Effector CD8-positive, alpha-beta T cell (primary cell): ENCODE data around the gene NPTX1.
"Not testable (repeated sequence)": the region's sequence is repeated elsewhere in the genome, so short reads cannot be mapped to it uniquely, and the experiment has no call there.

Experiments used
- DNase-seq: peaks from one replicate; lab custom pipeline; 2025; lab: John Stamatoyannopoulos, UW
- total RNA-seq, 4 experiments: gene quantifications; one replicate each; lab custom pipeline; 2026; lab: John Stamatoyannopoulos, UW

The NPTX1 gene, protein sequence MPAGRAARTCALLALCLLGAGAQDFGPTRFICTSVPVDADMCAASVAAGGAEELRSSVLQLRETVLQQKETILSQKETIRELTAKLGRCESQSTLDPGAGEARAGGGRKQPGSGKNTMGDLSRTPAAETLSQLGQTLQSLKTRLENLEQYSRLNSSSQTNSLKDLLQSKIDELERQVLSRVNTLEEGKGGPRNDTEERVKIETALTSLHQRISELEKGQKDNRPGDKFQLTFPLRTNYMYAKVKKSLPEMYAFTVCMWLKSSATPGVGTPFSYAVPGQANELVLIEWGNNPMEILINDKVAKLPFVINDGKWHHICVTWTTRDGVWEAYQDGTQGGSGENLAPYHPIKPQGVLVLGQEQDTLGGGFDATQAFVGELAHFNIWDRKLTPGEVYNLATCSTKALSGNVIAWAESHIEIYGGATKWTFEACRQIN
- 1.1 to 8.5 (median 4.1) reads per million in 4 experiments for total RNA-seq

DNA sequence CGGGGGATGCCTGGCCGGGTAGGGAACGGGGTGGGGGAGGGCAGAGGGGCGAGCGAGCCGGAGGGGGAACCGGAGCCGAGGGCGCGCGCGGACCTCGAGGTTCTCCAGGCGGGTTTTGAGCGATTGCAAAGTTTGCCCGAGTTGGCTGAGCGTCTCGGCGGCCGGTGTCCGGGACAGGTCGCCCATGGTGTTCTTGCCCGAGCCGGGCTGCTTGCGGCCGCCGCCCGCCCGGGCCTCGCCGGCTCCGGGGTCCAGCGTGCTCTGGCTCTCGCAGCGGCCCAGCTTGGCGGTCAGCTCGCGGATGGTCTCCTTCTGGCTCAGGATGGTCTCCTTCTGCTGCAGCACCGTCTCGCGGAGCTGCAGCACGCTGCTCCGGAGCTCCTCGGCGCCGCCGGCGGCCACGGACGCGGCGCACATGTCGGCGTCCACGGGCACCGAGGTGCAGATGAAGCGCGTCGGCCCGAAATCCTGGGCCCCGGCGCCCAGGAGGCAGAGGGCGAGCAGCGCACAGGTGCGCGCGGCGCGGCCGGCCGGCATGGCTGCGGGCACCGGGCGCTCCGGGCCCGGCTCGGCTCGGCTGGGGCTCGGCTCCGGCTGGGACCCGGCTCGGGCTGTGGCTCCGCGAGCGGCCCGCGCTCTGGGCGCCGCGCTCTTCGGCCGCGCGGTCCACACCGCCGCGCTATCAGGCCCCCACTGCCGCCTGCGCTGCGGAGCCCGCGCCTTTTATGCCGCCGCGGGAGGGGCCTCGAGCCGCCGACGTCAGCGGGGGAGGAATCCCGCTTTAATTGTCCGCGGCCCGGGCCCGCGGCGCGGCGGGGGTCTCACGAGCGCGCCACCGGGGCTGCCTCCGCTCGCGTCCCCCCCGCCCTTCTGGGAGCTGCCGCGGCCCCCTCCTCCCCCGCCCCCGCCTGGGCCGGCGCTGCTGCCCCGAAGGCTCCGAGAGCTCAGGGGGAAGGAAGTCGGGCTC lies at the start of gene NPTX1:
TSS of gene NPTX1 (minus strand) at position 698 of the 967 bp plus-strand sequence. CDS start at position 537, 161 bp downstream.
- DNase-seq, result no peak

DNA sequence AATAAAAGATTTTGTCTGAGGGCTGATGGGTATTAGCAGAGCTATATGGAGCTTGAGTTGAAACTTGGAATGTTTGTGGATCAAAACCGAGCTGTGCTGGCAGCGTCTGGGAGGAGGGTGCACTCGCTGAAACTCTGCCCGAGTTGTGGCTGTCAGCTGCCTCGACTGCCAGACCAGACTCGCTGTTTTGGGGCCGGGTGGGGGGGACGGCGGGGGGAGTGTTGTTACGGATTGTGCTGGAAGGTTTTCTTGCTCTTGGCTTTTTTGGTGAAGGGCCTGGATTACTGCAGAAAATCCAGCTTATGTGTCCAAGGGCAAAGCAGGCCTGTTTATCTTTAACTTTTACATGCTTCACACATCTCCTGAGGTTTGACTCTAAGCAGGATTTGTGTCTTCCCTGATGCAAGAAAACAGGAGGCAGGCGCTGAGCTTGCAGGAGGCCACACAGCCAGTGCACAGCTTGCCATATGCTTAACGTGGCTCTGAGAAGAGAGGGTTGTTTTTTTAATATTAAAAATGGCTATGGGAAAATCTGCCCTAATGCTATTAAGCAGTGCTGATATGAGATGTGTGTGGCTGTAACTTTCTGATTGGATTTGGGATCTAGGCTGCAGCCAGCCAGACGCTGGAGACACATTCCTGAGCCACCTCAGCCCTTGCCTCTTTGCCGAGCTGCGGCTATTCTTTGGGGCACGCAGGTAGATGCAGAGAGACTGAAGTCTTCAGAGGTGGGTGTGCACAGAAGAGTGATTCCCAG lies 47.7 kb upstream of the NPTX1 start:
- no peak for DNase-seq

DNA sequence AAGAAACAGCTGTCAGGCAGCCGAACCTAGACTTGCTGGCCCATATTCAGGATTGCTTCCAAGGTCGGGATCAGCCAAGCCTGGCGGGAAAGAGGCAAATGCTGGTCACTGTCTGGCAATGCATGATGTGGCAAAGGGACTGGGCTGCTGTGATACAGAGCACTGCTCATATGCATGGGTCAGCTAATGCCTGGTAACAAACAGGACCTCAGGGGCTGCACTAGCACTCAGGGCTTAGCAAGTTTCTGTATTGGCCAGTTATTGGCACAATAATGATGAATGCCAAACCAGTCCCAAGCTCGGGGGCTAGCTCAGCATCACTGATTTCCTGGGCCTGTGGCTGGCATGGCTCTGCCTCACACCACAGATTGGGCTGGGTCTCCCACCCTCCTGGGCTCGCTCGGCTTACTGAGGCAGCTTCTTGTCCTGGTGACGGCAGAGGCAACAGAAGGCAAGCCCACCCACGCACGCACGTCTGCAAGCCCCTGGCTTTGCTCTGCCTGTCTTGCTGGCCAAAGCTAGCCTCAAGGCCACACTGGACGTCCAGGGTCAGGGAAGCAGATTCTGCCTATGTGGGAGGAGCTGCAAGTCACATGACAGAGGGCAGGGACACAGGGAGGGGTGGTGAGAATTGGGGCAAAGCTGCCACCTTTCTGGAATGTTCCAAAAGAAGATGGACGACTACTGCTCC lies 46.8 kb upstream of the NPTX1 start:
- DNase-seq, result no peak

DNA sequence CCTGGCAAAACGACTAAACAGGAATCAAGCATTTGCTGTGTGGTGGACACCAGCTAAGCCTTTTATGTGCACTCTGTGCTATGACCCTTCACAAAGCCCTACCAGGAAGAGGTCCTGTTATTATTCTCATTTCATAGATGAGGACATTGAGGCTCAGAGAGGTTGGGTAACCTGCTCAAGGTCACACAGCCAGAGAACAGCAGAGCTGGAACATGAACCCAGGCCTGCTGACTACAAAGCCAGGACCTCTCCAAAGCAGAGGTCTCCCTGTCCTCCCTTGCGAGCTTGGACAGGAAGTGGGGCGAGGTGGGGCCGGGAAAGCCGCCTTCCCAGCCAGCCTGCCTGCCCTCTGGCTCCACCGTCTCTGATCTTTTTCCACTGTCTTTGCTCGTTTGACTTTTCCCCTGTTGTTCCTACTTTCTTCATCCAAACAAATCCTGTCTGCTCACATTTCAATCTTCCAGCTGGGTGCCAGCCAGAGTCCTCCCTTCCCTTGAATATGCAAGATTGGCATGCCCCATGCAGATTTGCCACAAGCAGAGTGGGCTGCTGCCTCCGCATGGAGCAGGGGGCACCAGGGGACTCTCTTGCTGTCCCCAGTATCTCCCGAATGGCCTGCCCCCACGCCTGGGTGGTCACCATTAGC lies 44.5 kb upstream of the NPTX1 start:
- DNase-seq, result no peak

DNA sequence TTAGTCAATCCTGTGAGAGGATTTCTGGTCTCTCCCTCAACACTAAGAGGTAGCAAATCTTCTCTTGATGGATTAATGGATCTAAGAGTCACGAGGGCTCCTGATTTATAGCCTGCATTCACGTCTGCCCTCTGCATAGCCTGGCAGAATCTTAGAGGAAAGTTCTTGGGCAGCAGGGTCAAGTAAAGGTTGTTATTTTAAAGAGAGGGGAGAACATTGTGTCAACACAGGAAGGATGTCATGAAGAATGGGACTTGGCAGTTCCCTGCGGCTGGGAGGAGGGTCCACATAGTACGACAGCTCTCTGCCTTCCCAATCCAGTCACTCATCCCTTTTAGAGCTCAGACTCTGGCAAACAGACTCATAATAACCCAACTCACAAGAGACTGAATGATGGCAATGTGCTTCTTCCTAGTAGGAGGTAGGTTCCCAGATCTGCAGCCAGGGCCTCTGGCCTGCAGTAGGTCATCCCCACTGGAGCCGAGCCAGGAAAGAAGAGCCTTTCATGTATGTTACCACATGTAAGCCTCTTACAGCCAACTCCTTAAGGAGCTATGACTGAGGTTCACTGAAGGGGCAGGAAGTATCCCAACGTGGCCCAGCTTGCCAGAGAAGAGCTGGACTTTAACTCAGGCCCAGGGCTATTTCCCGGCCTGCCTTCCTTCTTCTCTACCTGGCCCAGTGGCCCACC lies 42.8 kb upstream of the NPTX1 start:
- no peak for DNase-seq

DNA sequence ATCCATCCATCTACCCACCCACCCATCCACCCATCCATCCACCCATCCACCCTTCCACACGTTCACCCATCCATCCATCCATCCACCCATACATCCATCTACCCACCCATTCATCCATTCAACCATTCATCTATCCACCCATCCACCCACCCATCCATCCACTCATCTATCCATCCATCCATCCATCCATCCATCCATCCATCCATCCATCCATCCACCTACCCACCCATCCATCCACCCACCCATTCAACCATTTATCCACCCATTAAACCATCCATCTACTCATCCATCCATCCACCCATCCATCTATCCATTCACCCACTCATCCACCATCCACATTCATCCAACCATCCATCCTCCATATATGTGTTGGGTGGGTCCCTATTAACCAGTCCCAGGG lies 42.0 kb upstream of the NPTX1 start:
- no peak for DNase-seq

DNA sequence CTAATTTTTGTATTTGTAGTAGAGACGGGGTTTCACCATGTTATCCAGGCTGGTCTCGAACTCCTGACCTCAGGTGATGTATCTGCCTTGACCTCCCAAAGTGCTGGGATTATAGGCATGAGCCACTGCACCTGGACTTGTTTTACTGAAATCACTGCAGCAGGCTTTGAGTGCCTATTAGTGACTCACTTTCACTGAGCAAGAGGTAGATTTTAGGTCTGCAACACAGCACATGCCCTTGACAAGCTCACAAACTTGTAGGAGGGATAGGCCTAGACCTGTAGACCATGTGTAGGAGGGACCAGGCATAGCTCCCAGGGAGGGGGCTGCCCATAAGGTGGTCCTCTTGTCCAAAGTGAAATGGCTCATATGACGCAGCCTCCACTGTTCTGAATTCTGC lies 41.2 kb upstream of the NPTX1 start:
- no peak for DNase-seq

DNA sequence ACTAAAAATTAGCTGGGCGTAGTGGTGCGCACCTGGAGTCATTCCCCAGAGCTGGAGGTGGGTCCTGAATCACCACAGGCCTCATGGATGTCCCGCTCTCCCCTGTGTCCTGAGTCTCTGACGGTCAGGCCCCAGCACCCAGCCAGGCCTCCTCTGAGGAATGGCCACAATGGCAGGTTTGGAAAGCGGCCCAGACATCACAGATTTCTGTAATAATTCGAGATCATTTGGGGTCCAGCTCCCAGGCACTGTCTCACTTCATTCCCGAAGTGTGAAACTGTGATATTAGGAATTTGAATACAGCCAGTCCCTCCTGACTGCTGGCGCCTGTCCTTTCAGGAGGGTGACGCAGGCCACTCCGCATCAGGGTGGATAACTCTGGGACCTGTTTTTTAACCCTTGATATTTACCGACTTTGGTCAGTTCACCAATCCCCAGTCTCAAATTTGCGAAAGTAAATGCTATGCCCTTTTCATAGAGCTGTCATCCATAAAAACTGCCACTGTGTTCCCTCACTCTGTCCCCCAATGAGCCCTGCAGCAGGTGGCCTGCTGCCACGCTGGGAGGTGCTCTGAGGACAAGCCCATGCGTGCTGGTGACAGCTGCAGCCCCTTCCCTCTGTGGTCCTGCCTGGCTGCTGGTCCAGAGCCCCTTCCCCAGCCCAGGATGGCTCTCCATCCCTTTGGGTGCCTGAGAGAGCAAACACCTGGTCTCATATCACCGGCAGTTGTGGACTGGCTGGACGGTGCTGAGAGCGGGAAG lies 39.9 kb upstream of the NPTX1 start:
- no peak for DNase-seq

DNA sequence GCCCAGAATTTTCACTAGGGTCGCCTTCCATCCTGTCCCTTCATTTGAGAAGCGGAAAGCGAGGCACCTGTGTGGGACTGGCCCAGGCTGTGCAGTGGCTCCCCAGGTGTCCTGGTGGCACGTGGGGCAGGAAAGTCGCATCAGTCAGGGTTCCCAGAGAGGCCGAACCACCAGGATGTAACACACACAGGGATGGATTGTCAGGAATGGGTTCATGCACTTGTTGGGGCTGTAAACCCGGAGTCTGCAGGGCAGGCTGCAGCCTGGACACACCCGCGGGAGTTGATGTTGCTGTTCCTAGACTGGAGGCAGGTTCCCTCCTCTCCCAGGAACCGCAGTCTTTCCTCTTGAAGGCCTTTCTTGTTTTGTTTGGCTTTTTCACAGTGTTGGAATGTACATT lies 37.5 kb upstream of the NPTX1 start:
- no peak for DNase-seq

DNA sequence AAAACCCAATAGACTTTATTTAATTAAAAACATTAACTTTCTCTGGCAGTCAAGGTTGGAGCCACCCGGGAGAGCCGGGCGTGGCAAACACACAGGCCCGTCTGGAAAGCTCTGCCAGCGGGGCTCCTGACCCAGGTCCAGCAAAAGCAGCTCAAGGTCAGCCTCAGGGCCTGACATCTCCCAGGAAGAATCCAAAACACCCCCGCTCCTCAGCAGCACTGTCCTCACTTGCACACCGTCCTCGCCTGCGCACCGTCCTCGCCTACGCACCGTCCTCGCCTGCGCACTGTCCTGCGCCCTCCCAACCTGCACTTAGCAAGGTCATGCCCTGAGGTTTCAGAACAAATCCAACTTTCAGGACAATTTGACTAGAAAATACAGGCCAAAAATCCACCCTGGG lies 36.8 kb upstream of the NPTX1 start:
- no peak for DNase-seq

DNA sequence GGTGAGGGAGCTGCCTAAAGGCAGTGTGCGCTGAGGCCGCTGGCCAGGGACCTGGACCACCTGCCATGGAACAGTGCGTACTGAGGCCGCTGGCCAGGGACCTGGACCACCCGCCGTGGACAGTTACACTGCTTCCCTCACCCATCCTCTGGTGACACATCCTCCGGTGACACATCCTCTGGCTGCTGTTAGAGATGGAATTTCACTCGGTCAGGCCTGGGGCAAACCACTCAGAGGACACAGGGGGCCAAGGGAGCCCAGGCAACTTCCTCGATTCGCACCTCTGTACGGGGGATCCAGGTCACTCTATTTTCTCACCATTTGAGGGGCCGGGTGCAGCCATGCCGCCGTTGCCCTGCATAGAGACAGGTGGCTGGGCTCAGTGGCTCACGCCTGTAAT lies 35.8 kb upstream of the NPTX1 start:
- no peak for DNase-seq

DNA sequence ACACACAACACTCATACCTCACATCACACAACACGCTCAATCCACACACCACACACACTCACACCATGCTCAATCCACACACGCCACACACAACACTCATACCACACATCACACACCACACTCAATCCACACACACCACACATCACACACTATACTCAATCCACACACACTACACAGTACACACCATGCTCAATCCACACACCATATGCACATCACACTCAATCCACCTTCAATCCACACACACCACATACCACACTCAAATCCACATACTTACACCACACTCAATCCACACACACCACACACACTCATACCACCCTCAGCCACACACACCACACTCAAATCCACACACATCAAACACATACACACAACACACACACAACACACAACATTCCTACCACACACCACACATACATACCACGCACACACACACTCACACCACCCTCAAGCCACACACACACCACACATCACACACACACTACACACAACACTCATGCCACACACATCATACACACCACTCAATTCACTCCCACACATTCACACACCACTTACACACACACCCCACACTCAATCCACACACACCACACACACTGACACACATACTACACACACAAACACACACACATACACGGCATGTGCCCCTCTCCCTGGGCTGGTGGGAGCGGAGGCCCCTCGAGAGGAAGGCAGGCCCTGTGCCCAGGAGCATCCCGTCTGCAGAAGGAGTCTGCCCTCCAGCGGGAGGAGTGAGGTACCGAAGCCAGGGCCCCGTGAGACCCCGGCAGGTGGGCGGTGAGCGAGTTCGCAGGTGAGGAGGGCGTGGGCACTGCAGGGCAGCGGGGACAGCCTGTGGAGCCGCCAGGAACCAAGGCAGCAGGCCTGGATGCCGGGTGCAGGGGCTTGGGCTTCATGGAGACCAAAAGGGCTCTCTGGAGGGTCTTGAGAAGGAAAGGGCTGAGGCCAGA lies 35.1 kb upstream of the NPTX1 start:
- no peak for DNase-seq

DNA sequence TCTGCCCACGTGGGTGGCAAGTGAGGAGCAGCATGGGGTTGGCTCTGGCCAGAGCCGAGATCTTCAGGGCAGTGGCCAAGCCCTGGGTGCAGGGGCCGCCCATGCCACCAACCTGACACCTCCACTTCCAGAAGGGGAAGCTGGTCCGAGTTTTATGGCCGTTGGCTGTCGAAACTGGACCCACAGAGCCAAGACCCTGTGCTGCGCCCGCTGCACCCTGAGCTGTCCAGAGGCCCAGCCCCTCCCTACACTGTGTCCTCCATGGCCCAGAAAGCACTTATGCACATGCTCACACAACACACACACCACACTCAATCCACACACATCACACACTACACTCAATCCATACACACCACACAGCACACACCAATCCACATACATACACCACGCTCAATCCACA lies 34.4 kb upstream of the NPTX1 start:
- DNase-seq, result no peak

DNA sequence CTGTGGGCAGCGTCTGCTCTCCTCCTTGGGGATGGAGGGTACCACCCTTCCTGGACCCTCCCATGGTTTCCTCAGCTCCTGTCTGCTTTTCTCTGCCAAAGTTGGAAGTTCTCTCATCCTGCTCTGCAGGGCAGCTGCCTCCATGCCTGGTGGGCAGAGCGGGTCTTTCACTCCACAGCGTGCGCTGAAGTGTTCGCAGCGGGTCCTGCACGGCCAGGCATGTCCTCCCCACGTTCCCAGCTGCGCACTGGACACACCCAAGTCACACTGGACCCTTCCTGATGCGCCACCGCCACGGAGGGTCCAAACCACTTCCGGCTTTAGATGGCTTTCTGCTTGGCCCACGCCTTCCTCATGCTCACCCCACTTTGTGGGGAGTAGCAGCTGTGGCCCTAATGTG lies 33.7 kb upstream of the NPTX1 start:
- DNase-seq, result no peak

DNA sequence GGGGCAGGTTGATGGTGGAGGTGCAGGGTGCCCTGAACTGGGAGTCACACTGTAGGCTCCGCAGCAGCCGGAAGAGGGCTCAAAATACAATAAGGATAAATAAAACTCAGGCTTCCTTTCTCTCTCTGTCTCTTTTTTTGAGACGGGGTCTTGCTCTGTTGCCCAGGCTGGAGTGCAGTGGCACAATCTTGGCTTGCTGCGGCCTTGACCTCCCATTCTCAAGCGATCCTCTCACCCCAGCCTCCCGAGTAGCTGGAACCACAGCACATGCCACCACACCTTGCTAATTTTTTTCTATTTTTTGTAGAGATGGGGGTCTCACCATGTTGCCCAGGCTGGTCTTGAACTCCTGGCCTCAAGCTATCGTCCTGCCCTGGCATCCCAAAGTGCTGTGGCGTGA lies 32.9 kb upstream of the NPTX1 start:
- DNase-seq, result no peak

DNA sequence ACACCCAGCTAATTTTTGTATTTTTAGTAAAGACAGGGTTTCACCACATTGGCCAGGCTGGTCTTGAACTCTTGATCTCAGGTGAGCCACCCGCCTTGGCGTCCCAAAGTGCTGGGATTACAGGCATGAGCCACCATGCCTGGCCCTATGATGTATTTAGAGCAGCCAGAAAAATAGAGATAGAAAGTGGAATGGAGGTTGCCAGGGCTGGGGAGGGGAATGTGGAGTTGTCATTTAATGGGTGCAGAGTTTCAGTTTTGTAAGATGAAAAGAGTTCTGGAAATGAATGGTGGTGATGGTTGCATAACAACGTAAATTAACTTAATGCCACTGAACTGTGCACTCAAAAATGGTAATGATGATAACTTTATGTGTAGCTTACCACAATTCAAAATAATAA lies 31.6 kb upstream of the NPTX1 start:
- no peak for DNase-seq

DNA sequence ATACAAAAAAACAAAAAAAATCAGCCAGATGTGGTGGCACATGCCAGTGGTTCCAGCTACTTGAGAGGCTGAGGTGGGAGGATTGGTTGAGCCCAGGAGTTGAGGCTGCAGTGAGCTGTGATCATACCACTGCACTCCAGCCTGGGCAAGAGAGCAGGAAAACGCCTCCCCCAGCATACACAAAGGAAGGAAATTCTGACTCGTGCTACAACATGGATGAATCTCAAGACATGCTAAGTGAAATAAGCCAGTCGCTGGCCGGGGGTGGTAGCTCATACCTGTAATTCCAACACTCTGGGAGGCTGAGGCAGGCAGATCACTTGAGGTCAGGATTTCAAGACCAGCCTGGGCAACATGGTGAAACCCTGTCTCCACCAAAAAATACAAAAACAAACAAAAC lies 30.8 kb upstream of the NPTX1 start:
- DNase-seq, result not testable (repeated sequence)

DNA sequence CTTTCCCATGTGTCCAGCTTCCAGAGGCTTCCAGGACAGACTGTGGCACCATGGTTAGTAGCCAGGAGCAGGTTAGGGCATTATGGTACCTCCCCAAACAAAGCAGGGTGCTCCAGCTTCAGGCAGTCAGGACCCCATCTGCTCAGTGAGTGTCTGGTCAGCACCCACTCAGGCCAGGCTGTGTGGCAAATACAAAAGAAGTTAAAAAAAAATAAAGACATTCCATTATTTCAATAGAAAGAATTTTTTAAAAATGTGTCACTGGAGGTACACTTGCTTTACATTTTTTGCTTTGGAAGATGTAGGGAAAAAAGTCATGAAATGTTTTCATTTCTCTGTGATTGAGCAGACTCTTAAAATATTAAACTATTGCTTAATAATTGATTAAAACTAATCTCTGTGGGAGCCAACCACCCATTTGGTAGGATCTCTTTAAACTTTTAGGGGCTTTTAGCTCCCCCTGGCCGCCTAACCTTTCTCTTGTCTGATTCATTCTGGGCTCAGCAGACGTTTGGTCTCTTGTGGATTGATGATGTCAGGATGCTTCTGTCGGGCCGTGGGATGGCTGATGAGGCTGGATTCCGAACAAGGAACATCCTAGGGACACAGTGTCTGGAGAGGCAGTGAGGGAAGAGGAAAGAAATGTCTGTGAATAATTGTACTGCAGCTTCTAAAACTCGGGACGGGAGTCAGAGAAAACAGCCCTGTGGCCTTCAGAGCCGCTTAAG lies 28.4 kb upstream of the NPTX1 start:
- no peak for DNase-seq
